Suprapubic skin (tissue), 4 donors: ENCODE data around the gene MED12L.

Source experiments
- EP300 ChIP-seq: sonication (generic); formaldehyde crosslinking; IDR thresholded peaks from one replicate; pipeline ENCODE4 v1.6.1; 2017; ENCODE audit warnings: antibody characterized with exemption
- POLR2A ChIP-seq, 2 donors: fragments of 450-650 bp; IDR thresholded peaks; one replicate each; pipeline ENCODE4 v1.6.1; 2017; ENCODE audit warnings: antibody characterized with exemption in 2 of 2, mild to moderate bottlenecking in 2 of 2, moderate library complexity in 2 of 2
- POLR2AphosphoS5 ChIP-seq, 3 donors: sonication (generic); formaldehyde crosslinking; IDR thresholded peaks; one replicate each; pipeline ENCODE4 v1.6.1; 2017; ENCODE audit warnings: antibody characterized with exemption in 3 of 3
- TF ChIP-seq, protein P1 (sequence below), 2 donors: fragments of 200-600 bp in 1 of 2; fragments of 450-650 bp in 1 of 2; sonication (generic) in 1 of 2; IDR thresholded peaks; one replicate each; pipeline ENCODE4 v1.5.1; 2016 to 2019; ENCODE audit warnings: antibody characterized with exemption in 2 of 2, mild to moderate bottlenecking in 1 of 2, moderate library complexity in 1 of 2

DNA sequence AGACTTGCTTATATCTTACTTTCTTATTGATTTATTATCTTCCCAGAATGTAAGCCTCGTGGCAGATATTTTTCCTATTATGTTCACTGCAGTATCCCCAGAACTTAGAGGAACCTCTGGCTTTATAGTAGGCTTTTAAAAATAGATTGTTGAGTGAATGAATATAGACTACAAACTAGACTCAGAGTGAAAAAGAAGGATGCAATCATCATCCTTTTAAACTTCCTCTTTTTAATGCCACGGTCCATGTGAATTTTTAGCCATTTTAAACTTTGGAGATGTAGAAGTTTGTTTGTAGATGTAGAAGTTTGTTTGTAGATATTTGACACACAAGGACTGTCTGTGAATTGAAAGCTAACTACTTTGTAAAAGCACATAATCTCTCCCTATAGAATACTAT is 306.3 kb downstream of the MED12L start:
- no peak for TF ChIP-seq POLR2A (IDR thresholded peaks at IDR 0.05)
- TF ChIP-seq, protein P1, sequence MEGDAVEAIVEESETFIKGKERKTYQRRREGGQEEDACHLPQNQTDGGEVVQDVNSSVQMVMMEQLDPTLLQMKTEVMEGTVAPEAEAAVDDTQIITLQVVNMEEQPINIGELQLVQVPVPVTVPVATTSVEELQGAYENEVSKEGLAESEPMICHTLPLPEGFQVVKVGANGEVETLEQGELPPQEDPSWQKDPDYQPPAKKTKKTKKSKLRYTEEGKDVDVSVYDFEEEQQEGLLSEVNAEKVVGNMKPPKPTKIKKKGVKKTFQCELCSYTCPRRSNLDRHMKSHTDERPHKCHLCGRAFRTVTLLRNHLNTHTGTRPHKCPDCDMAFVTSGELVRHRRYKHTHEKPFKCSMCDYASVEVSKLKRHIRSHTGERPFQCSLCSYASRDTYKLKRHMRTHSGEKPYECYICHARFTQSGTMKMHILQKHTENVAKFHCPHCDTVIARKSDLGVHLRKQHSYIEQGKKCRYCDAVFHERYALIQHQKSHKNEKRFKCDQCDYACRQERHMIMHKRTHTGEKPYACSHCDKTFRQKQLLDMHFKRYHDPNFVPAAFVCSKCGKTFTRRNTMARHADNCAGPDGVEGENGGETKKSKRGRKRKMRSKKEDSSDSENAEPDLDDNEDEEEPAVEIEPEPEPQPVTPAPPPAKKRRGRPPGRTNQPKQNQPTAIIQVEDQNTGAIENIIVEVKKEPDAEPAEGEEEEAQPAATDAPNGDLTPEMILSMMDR (IDR thresholded peaks at IDR 0.05): no peak
- TF ChIP-seq POLR2AphosphoS5 (IDR thresholded peaks at IDR 0.05): no peak
- no peak for TF ChIP-seq EP300
